Gastrocnemius medialis (tissue), 4 donors: ENCODE results near the gene NUTM1.
"Not testable (repeated sequence)": the region's sequence is repeated elsewhere in the genome, so short reads cannot be mapped to it uniquely, and the experiment has no call there.

Experiments
- POLR2A ChIP-seq, 2 donors: fragments of 450-650 bp; IDR thresholded peaks; one replicate each; pipeline ENCODE4 v1.6.1; 2017; ENCODE audit warnings: antibody characterized with exemption in 2 of 2, mild to moderate bottlenecking in 2 of 2, moderate library complexity in 2 of 2
- TF ChIP-seq, protein P1 (sequence below), 5 experiments: fragments of 450-650 bp in 3 of 5; fragments of 200-600 bp in 2 of 5; sonication (generic) in 2 of 5; IDR thresholded peaks in 4 of 5; conservative IDR thresholded peaks in 1 of 5; 1 replicate in 4 of 5; 2 replicates in 1 of 5; pipeline ENCODE4 v1.5.1; 2016 to 2019; ENCODE audit warnings: antibody characterized with exemption in 5 of 5, mild to moderate bottlenecking in 3 of 5, moderate library complexity in 3 of 5

DNA sequence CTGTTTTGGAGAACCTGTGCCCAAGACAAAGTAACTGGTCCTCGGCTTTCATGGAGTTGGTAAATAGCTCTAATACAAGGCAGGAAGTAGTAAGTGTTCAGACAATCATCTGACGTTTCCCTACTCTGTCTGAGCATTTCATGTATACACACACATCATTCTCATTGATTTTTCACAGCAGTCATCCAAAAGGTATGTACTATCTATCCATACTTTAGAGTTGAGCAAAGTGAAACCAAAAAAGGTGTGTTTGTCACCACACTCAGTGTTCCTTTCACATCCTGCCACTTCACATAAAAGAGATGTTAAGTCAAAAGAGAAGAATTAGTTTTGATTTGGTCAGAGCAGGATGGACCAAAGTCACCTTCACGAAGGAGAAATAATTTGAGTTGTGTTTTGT is 60.8 kb downstream of the NUTM1 start:
- TF ChIP-seq POLR2A (IDR thresholded peaks at IDR 0.05), result not testable (repeated sequence)
- TF ChIP-seq, protein P1, sequence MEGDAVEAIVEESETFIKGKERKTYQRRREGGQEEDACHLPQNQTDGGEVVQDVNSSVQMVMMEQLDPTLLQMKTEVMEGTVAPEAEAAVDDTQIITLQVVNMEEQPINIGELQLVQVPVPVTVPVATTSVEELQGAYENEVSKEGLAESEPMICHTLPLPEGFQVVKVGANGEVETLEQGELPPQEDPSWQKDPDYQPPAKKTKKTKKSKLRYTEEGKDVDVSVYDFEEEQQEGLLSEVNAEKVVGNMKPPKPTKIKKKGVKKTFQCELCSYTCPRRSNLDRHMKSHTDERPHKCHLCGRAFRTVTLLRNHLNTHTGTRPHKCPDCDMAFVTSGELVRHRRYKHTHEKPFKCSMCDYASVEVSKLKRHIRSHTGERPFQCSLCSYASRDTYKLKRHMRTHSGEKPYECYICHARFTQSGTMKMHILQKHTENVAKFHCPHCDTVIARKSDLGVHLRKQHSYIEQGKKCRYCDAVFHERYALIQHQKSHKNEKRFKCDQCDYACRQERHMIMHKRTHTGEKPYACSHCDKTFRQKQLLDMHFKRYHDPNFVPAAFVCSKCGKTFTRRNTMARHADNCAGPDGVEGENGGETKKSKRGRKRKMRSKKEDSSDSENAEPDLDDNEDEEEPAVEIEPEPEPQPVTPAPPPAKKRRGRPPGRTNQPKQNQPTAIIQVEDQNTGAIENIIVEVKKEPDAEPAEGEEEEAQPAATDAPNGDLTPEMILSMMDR (IDR thresholded peaks at IDR 0.05 in 4 of 5, conservative IDR thresholded peaks at IDR 0.05 in 1 of 5), result not testable (repeated sequence)
